ENCODE data around the gene PC.

GRCh38 chr11:66820381-66820780, 137.8 kb downstream of the PC start:
- TF ChIP-seq CTCF (conservative IDR thresholded peaks at IDR 0.05; ENCODE audit: low read depth, low read length), result no peak
- no peak for TF ChIP-seq EZH2 (IDR thresholded peaks at IDR 0.05; ENCODE audit: borderline replicate concordance, low read depth, low read length, poor library complexity, severe bottlenecking)

Measured in A673 (cell line).